K562 (cell line): ENCODE data around the gene LRRC26. TPM values are rescaled to one million over a fixed set of nuclear protein-coding genes. Genes with fewer than 3 reads are reported as not detected.
A peak's percentile ranks its signal among the peaks of the same experiment; 100 is the strongest.

Experiments used
- BRD9 ChIP-seq: fragments of 450-650 bp; IDR thresholded peaks from 2 replicates; pipeline ENCODE4 v1.6.1; 2018; ENCODE audit warnings: low read depth; ENCODE audit not compliant: partially characterized antibody
- KAT2B ChIP-seq: IDR thresholded peaks from one replicate; pipeline ENCODE4 v1.6.1; 2012; ENCODE audit warnings: low read depth, mild to moderate bottlenecking, control low read depth, inconsistent platforms, low read length, moderate library complexity
- MTA1 ChIP-seq: fragments of 450-650 bp; IDR thresholded peaks from 2 replicates; pipeline ENCODE4 v1.6.1; 2017; ENCODE audit warnings: borderline replicate concordance
- RFX7 ChIP-seq: fragments of 250-450 bp; sonication (Bioruptor Pico); IDR thresholded peaks from 2 replicates; pipeline ENCODE4 v1.5.1; 2021; ENCODE audit warnings: mild to moderate bottlenecking
- RHOXF2B ChIP-seq: fragments of 250-450 bp; sonication (Bioruptor Pico); conservative IDR thresholded peaks from 2 replicates; pipeline ENCODE4 v1.5.1; 2021
- TEAD2 ChIP-seq: fragments of 450-650 bp; IDR thresholded peaks from 2 replicates; pipeline ENCODE4 v1.6.1; 2016; ENCODE audit warnings: missing genetic modification characterization, control low read depth, missing compliant biosample characterization
- TSC22D4 ChIP-seq: fragments of 450-650 bp; IDR thresholded peaks from 2 replicates; pipeline ENCODE4 v1.6.1; 2016; ENCODE audit warnings: missing genetic modification characterization, missing biosample characterization, control low read depth
- ZC3H4 ChIP-seq: sonication (generic); formaldehyde crosslinking; IDR thresholded peaks from 2 replicates; pipeline ENCODE4 v1.9.0; 2021; ENCODE audit warnings: missing genetic modification reagents, borderline replicate concordance
- polyA plus RNA-seq, 8 experiments: library from polyadenylated mRNA; depleted of rRNA in 4 of 8; stranded (reverse) in 5 of 8; unstranded in 3 of 8; fragments of >200 nt; fragmentation: Nextera tagmentation in 2 of 8; fragmentation: Illumina TruSeq in 1 of 8; extraction: Ambion mirVana in 2 of 8; extraction: Trizol in 1 of 8; gene quantifications; 2 replicates each; pipeline versions ENCODE4 v1.2.1 to v1.2.3, GENCODE V29; 2011 to 2014; ENCODE audit warnings: inconsistent platforms in 1 of 8, missing spikeins in 1 of 8
- total RNA-seq, 7 experiments: library from RNA; depleted of rRNA in 6 of 7; stranded (reverse); fragments of >200 nt in 6 of 7; fragmentation: Illumina TruSeq in 2 of 7; extraction: Trizol in 2 of 7; gene quantifications; 2 replicates each; pipeline versions ENCODE4 v1.2.1 to v1.2.3, GENCODE V29; 2011 to 2021; ENCODE audit warnings: low replicate concordance in 1 of 7
- TF ChIP-seq, protein P1 (sequence below): fragments of 200-600 bp; sonication (generic); IDR thresholded peaks from one replicate; pipeline ENCODE4 v1.6.1; 2012; ENCODE audit warnings: mild to moderate bottlenecking, low read depth, low read length, inconsistent platforms
- TF ChIP-seq, protein P2 (sequence below): fragments of 200-400 bp; formaldehyde crosslinking; IDR thresholded peaks from 2 replicates; pipeline ENCODE4 v1.6.1; 2017; ENCODE audit warnings: mild to moderate bottlenecking, low read depth, low read length, moderate library complexity
- TF ChIP-seq, protein P3 (sequence below): fragments of 450-650 bp; IDR thresholded peaks from 2 replicates; pipeline ENCODE4 v1.6.1; 2016; ENCODE audit warnings: borderline replicate concordance

Gene LRRC26
- total and polyA plus RNA-seq, 9 of the 15 experiments (the other 6 are each of a cell fraction or from before 2014, with no cell fraction given), result not detected

DNA sequence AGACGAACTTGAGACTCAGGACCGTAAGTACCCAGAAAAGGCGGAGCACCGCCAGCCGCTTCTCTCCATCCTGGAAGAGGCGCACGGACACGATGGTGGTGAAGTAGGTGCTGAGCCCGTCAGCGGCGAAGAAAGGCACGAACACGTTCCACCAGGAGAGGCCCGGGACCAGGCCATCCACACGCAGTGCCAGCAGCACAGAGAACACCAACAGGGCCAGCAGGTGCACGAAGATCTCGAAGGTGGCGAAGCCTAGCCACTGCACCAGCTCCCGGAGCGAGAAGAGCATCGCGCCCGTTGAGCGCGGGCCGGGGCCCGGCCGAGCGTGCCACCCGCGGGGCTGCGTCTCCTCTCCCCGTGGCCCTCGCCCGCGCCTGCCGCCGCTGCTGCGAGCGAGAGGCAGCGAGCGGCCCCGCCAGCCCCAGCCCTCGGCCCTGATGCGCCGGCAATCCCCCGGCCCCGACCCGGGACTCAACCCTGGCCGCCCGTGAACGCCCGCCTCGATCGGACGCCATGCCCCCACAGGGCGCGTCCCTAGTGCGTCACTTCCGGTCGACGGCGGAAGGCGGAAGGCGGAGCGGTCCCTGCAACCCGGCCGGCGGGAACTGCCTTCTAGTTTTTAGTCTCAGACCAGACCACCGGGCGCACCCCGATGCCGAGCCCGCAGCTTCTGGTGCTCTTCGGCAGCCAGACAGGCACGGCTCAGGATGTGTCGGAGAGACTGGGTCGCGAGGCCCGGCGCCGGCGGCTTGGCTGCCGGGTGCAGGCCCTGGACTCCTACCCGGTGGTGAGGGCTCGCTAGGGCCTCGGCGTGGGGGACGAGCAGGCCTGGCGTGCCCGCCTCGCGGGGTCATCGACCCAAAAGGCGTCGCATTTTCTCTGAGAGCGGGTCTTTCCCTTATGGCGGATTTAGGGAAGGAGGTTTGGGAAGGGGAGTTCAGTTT, 35.5 kb upstream of the LRRC26 start, which contains the start of the genes NDOR1 and TMEM203 (continued):
- TF ChIP-seq, protein P1, sequence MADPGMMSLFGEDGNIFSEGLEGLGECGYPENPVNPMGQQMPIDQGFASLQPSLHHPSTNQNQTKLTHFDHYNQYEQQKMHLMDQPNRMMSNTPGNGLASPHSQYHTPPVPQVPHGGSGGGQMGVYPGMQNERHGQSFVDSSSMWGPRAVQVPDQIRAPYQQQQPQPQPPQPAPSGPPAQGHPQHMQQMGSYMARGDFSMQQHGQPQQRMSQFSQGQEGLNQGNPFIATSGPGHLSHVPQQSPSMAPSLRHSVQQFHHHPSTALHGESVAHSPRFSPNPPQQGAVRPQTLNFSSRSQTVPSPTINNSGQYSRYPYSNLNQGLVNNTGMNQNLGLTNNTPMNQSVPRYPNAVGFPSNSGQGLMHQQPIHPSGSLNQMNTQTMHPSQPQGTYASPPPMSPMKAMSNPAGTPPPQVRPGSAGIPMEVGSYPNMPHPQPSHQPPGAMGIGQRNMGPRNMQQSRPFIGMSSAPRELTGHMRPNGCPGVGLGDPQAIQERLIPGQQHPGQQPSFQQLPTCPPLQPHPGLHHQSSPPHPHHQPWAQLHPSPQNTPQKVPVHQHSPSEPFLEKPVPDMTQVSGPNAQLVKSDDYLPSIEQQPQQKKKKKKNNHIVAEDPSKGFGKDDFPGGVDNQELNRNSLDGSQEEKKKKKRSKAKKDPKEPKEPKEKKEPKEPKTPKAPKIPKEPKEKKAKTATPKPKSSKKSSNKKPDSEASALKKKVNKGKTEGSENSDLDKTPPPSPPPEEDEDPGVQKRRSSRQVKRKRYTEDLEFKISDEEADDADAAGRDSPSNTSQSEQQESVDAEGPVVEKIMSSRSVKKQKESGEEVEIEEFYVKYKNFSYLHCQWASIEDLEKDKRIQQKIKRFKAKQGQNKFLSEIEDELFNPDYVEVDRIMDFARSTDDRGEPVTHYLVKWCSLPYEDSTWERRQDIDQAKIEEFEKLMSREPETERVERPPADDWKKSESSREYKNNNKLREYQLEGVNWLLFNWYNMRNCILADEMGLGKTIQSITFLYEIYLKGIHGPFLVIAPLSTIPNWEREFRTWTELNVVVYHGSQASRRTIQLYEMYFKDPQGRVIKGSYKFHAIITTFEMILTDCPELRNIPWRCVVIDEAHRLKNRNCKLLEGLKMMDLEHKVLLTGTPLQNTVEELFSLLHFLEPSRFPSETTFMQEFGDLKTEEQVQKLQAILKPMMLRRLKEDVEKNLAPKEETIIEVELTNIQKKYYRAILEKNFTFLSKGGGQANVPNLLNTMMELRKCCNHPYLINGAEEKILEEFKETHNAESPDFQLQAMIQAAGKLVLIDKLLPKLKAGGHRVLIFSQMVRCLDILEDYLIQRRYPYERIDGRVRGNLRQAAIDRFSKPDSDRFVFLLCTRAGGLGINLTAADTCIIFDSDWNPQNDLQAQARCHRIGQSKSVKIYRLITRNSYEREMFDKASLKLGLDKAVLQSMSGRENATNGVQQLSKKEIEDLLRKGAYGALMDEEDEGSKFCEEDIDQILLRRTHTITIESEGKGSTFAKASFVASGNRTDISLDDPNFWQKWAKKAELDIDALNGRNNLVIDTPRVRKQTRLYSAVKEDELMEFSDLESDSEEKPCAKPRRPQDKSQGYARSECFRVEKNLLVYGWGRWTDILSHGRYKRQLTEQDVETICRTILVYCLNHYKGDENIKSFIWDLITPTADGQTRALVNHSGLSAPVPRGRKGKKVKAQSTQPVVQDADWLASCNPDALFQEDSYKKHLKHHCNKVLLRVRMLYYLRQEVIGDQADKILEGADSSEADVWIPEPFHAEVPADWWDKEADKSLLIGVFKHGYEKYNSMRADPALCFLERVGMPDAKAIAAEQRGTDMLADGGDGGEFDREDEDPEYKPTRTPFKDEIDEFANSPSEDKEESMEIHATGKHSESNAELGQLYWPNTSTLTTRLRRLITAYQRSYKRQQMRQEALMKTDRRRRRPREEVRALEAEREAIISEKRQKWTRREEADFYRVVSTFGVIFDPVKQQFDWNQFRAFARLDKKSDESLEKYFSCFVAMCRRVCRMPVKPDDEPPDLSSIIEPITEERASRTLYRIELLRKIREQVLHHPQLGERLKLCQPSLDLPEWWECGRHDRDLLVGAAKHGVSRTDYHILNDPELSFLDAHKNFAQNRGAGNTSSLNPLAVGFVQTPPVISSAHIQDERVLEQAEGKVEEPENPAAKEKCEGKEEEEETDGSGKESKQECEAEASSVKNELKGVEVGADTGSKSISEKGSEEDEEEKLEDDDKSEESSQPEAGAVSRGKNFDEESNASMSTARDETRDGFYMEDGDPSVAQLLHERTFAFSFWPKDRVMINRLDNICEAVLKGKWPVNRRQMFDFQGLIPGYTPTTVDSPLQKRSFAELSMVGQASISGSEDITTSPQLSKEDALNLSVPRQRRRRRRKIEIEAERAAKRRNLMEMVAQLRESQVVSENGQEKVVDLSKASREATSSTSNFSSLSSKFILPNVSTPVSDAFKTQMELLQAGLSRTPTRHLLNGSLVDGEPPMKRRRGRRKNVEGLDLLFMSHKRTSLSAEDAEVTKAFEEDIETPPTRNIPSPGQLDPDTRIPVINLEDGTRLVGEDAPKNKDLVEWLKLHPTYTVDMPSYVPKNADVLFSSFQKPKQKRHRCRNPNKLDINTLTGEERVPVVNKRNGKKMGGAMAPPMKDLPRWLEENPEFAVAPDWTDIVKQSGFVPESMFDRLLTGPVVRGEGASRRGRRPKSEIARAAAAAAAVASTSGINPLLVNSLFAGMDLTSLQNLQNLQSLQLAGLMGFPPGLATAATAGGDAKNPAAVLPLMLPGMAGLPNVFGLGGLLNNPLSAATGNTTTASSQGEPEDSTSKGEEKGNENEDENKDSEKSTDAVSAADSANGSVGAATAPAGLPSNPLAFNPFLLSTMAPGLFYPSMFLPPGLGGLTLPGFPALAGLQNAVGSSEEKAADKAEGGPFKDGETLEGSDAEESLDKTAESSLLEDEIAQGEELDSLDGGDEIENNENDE, result no peak
- no peak for TF ChIP-seq RFX7
- TF ChIP-seq, protein P2, sequence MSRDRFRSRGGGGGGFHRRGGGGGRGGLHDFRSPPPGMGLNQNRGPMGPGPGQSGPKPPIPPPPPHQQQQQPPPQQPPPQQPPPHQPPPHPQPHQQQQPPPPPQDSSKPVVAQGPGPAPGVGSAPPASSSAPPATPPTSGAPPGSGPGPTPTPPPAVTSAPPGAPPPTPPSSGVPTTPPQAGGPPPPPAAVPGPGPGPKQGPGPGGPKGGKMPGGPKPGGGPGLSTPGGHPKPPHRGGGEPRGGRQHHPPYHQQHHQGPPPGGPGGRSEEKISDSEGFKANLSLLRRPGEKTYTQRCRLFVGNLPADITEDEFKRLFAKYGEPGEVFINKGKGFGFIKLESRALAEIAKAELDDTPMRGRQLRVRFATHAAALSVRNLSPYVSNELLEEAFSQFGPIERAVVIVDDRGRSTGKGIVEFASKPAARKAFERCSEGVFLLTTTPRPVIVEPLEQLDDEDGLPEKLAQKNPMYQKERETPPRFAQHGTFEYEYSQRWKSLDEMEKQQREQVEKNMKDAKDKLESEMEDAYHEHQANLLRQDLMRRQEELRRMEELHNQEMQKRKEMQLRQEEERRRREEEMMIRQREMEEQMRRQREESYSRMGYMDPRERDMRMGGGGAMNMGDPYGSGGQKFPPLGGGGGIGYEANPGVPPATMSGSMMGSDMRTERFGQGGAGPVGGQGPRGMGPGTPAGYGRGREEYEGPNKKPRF, result no peak
- TF ChIP-seq RHOXF2B (CRISPR knock-in tag), result no peak
- TF ChIP-seq BRD9, result no peak
- no peak for TF ChIP-seq TSC22D4 (tag)
- no peak for TF ChIP-seq ZC3H4 (CRISPR knock-in tag)
- TF ChIP-seq, protein P3, sequence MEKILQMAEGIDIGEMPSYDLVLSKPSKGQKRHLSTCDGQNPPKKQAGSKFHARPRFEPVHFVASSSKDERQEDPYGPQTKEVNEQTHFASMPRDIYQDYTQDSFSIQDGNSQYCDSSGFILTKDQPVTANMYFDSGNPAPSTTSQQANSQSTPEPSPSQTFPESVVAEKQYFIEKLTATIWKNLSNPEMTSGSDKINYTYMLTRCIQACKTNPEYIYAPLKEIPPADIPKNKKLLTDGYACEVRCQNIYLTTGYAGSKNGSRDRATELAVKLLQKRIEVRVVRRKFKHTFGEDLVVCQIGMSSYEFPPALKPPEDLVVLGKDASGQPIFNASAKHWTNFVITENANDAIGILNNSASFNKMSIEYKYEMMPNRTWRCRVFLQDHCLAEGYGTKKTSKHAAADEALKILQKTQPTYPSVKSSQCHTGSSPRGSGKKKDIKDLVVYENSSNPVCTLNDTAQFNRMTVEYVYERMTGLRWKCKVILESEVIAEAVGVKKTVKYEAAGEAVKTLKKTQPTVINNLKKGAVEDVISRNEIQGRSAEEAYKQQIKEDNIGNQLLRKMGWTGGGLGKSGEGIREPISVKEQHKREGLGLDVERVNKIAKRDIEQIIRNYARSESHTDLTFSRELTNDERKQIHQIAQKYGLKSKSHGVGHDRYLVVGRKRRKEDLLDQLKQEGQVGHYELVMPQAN, result peak; percentile 89
- no peak for TF ChIP-seq TEAD2
- TF ChIP-seq MTA1, result peak; percentile 98
- TF ChIP-seq KAT2B, result no peak
